DOHH2 (cell line): ENCODE results near the gene CD2.

Experiments
- H3F3A ChIP-seq: fragments of 200-600 bp; sonication (generic), shearing (Covaris generic); 2 replicates; pipeline ENCODE4 v1.6.0; 2016; ENCODE audit warnings: antibody characterized with exemption, mild to moderate bottlenecking; ENCODE audit not compliant: control insufficient read depth, insufficient read depth
- H3K27ac ChIP-seq: fragments of 200-600 bp; sonication (generic); 2 replicates; pipeline ENCODE4 v1.5.1; 2014; ENCODE audit warnings: low read depth, mild to moderate bottlenecking, low read length, moderate library complexity
- H3K27me3 ChIP-seq: fragments of 200-600 bp; sonication (generic); 2 replicates; pipeline ENCODE4 v1.6.1; 2014; ENCODE audit warnings: mild to moderate bottlenecking, low read length, mixed read lengths; ENCODE audit not compliant: control insufficient read depth
- H3K36me3 ChIP-seq: fragments of 200-600 bp; sonication (generic); 2 replicates; pipeline ENCODE4 v1.6.1; 2014; ENCODE audit warnings: mild to moderate bottlenecking, low read length, moderate library complexity, mixed read lengths; ENCODE audit not compliant: control insufficient read depth
- H3K4me1 ChIP-seq: fragments of 200-600 bp; sonication (generic); 2 replicates; pipeline ENCODE4 v1.6.1; 2014; ENCODE audit warnings: mild to moderate bottlenecking, low read length, mixed read lengths; ENCODE audit not compliant: control insufficient read depth
- H3K4me2 ChIP-seq: fragments of 200-600 bp; sonication (generic); 2 replicates; pipeline ENCODE4 v1.6.0; 2014; ENCODE audit warnings: mild to moderate bottlenecking, low read length, moderate library complexity
- H3K4me3 ChIP-seq: fragments of 200-600 bp; sonication (generic); 2 replicates; pipeline ENCODE4 v1.5.1; 2014; ENCODE audit warnings: mild to moderate bottlenecking, low read length, mixed read lengths
- H3K79me2 ChIP-seq: fragments of 200-600 bp; sonication (generic); 2 replicates; pipeline ENCODE4 v1.6.1; 2014; ENCODE audit warnings: mild to moderate bottlenecking, low read length, mixed read lengths; ENCODE audit not compliant: control insufficient read depth
- H3K9me2 ChIP-seq: fragments of 200-600 bp; sonication (generic); replicated peaks from 2 replicates; pipeline ENCODE4 v1.6.1; 2014; ENCODE audit warnings: mild to moderate bottlenecking, low read length, mixed read lengths; ENCODE audit not compliant: control insufficient read depth
- H3K9me3 ChIP-seq: fragments of 200-600 bp; sonication (generic); 2 replicates; pipeline ENCODE4 v1.6.1; 2014; ENCODE audit warnings: antibody characterized with exemption, low read length, mixed read lengths; ENCODE audit not compliant: control insufficient read depth, insufficient read depth
- H4K20me1 ChIP-seq: fragments of 200-600 bp; sonication (generic); 2 replicates; pipeline ENCODE4 v1.6.0; 2014; ENCODE audit warnings: low read depth, mild to moderate bottlenecking, antibody characterized with exemption, low read length, moderate library complexity; ENCODE audit not compliant: control insufficient read depth, insufficient read depth
- CTCF ChIP-seq: fragments of 200-600 bp; sonication (generic); IDR thresholded peaks from one replicate; pipeline ENCODE4 v1.5.1; 2014; ENCODE audit warnings: antibody characterized with exemption, mild to moderate bottlenecking, low read depth, low read length; ENCODE audit not compliant: poor library complexity, severe bottlenecking
- EZH2phosphoT487 ChIP-seq: fragments of 200-600 bp; sonication (generic); IDR thresholded peaks from 2 replicates; pipeline ENCODE4 v1.6.1; 2017; ENCODE audit warnings: borderline replicate concordance, mild to moderate bottlenecking, antibody characterized with exemption, low read length, moderate library complexity, mixed read lengths

CD2 gene

DNA sequence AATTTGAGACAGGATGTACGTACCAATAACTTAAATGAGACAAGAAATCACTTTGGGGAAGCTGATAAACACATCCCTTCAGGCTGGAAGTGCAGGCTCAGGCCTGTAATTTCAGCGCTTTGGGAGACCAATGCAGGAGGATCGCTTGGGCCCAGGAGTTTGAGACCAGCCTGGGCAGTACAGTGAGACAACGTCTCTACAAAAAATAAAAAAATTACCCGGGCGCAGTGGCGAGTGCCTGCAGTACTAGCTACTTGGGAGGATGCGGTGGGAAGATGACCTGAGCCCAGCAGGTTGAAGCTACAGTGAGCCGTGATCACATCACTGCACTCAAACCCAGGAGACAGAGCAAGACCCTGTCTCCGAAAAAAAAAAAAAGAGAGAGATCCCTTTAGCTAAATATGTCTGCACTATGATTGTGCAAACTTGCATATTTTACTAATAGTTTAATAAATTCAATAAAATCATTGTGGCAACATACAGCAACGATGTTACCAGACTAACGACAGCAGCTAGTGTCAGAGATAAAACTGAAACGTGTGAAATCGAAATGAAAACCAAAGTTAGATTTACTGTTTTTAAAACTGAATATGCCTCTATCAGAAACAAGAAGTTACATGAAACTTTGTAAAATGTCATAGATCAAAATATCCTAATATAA, 54.7 kb downstream of the CD2 start:
- no peaks in the 10 kb centered on the region for H3K9me2 ChIP-seq
- TF ChIP-seq CTCF, result no peak
- TF ChIP-seq EZH2phosphoT487, result no peak
- no peaks in the 10 kb centered on the region for H3K36me3 ChIP-seq
- no peaks in the 10 kb centered on the region for H3K79me2 ChIP-seq
- no peaks in the 10 kb centered on the region for H3K4me1 ChIP-seq
- H4K20me1 ChIP-seq, result no peaks in the 10 kb centered on the region
- H3K4me3 ChIP-seq, result no peak overlapping the region
- H3K27me3 ChIP-seq, result peaks cover 6% of the 10 kb centered on the region; the same call in 1 of the 2 replicates
- H3F3A ChIP-seq, result no peaks in the 10 kb centered on the region
- no peak overlapping the region for H3K27ac ChIP-seq
- no peak overlapping the region for H3K4me2 ChIP-seq
- H3K9me3 ChIP-seq, result peaks cover 3% of the 10 kb centered on the region; the same call in 1 of the 2 replicates

DNA sequence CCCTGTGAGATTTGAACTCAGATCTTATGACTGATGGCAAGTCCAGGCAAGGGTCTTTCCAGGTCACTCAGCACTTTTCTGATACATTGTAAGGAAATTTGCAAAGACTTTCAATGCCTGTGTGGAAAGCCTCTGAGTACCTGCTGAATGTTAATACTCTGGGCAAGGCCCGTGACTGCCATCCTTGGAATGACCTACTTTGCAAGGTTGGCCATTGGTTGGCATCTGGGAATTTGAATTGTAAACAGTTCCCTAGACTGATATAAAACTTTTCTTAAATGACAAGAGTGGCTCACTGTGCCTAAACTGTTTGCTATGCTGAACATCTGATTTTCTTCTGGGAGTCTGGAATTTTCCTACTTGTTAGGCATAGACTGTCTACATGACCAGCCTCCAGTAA, 57.1 kb downstream of the CD2 start:
- Histone ChIP-seq H4K20me1 (no peaks in the 10 kb centered on the region), H3K9me2 (no peaks in the 10 kb centered on the region), H3K4me3 (no peak overlapping the region), H3K4me2 (no peak overlapping the region), H3K27ac (no peak overlapping the region), H3K4me1 (no peaks in the 10 kb centered on the region), H3K9me3 (peaks cover 3% of the 10 kb centered on the region; the same call in 1 of the 2 replicates), H3K36me3 (no peaks in the 10 kb centered on the region), H3K79me2 (no peaks in the 10 kb centered on the region), H3K27me3 (peaks cover 6% of the 10 kb centered on the region; the same call in 1 of the 2 replicates), H3F3A (no peaks in the 10 kb centered on the region)
- TF ChIP-seq EZH2phosphoT487 (no peak), CTCF (no peak)

DNA sequence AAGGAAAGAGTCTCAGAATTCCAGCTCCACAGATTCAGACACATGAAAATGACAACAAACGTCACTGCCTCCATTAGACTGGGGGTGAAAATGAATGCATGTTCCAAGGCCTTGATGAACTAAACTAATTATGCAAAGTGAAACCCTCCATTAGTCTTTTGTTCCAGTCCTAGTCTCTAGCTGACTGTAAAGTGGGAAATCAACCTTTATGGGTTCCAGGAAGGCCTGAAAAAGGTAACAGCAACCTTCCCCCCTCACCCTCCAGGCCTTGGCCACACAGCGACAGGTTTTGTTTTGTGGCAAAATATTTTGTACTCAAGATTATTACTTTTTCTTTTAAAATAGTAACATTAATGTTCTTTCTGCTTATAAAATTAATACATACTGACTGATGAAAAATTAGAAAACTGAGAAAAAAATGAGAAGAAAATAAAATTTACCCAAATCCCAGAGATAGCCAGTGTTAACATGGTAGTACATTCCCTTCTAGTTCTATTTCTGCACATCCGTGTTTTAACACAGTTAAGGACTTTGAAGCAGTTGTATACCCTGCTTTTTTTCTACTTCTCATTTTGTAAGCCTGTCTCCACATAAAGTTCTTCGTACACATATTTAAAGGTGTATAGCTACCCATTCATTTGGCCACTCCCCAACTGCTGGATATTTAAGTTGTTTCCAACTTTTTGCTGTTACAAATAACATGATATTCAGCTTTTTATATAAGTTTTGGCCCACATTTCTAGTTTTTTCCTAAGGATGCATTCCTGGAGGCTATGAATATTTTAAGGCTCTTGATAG, 60.9 kb downstream of the CD2 start:
- TF ChIP-seq EZH2phosphoT487 (no peak), CTCF (no peak)
- H4K20me1 ChIP-seq, result no peaks in the 10 kb centered on the region
- H3K27ac ChIP-seq, result no peak overlapping the region
- H3K9me3 ChIP-seq, result peaks cover 3% of the 10 kb centered on the region; the same call in 1 of the 2 replicates
- H3K36me3 ChIP-seq, result no peaks in the 10 kb centered on the region
- no peak overlapping the region for H3K4me2 ChIP-seq
- no peaks in the 10 kb centered on the region for H3F3A ChIP-seq
- H3K9me2 ChIP-seq, result no peaks in the 10 kb centered on the region
- H3K27me3 ChIP-seq, result no peaks in the 10 kb centered on the region
- H3K4me1 ChIP-seq, result no peaks in the 10 kb centered on the region
- H3K4me3 ChIP-seq, result no peak overlapping the region
- no peaks in the 10 kb centered on the region for H3K79me2 ChIP-seq
